Stimulated activated CD8-positive, alpha-beta memory T cell treated with anti-CD3 and anti-CD28 coated beads, Interleukin-7, amount 100 ng/mL, for 24 hours (primary cell): Measurements from ENCODE around the gene JARID2.

ENCODE experiments used
- DNase-seq: peaks from one replicate; pipeline ENCODE4 v3.0.0-alpha.2; 2020; ENCODE audit warnings: low read depth

The JARID2 gene

DNA sequence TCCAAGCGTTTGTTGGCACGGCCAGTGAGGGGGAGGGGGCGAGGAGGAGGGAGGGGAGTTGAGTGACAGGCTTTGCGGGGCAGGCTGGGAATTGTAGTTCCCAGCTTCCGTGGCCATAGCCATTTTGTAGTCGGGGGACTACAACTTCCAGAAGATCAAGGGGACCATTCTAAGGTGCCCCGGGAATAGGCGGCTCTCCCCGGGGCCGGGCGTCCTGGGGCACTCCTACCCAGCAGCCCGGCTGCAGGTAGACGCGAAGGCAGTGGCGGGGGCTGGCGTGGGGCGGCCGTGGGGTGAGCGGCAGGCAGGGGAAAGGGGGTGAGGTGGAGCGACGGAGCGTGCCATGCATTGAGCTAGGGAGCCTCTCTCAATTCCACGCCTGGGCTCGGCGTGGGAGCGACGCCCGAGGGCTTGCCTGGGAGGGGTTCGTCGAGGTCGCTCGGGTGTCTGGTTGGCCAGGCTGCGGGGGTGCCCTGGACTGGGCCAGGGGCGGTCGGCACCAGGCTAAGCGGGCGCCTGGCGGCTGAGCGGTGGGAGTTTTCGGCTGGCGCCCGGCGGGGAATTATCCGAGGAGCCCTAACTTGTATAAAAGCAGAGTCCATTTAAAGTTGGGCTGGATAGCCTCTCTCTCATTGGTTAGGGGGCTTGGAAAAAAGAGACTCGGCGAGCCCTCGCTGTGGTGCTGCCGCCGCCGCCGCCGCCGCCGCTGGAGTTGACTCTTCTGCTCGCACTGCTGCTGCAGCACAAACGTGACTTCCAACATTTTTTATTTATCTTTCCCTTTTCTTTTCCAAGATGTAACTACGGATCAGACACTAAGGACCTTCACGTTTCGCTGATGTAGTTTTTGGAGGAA lies at the start of gene JARID2:
Gene JARID2, plus strand, starts transcription at position 709 of the 856 bp plus-strand sequence. CDS start 471 bp downstream, outside the sequence.
- peak; percentile 93 for DNase-seq

DNA sequence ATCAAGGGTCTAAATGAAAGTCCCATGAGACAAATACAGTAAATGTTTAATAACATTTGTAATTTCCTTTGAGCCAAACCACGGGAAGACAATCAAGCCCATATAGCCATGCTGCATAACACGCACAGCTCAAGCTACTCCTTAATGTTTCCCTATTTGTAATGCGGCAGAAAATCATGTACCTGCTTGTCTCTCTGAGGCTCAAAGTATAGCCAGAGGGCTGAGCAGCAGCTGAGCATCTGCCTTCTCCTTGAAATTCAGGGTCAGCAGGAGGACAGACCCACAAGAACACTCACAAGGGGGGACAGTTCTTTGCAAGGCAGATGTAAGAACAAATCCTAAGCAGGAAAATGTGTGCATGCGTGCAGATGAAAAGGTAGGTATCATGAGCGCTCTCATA lies 45.8 kb upstream of the JARID2 start:
- DNase-seq = no peak

GRCh38 chr6:15205321-15205720 lies 40.5 kb upstream of the JARID2 start:
- DNase-seq = no peak

DNA sequence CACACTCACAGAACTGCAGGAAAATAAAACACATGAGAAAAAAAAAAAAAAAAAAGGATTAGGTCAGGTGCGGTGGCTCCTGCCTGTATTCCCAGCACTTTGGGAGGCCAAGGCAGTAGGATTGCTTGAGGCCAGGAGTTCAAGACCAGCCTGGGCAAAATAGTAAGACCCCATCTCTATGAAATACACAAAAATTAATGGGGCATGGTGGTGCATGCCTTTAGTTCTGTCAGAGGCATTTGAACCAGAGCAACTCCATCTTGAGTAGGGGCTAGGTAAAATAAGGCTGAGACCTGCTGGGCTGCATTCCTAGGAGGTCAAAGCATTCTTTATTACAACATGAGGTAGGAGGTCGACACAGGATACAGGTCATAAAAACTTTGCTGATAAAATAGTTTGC lies 39.0 kb upstream of the JARID2 start:
- no peak for DNase-seq

DNA sequence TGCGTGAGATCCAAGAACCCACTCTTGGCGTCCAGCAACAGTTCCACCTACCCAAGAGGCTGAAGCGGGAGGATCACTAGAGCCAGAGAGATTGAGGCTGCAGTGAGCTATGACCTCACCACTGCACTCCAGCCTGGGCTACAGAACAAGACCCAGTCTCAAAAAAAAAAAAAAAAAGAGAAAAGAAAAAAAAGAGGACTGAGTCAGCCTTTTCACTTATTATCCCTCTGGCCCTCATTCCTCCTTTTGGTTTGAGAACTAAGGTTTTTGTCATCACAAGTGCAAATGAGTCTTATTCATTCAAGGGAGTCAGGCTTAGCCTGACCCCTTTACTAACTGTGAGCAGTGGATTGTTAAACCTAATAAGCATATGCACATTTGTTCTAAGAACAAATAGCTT lies 37.9 kb upstream of the JARID2 start:
- DNase-seq = no peak

GRCh38 chr6:15213838-15214400 lies 31.9 kb upstream of the JARID2 start:
- no peak for DNase-seq

DNA sequence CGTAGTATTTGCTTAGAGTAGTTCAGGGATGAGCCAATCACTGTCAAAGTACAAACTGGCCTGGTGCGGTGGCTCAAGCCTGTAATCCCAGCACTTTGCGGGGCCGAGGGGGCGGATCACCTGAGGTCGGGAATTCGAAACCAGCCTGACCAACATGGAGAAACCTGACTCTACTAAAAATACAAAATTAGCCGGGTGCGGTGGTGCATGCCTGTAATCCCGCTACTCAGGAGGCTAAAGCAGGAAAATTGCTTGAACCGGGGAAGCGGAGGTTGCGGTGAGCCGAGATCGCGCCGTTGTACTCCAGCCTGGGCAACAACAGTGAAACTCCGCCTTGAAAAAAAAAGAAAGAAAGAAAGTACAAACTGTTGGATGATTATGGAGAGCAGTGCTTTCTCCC lies 27.5 kb upstream of the JARID2 start:
- no peak for DNase-seq

DNA sequence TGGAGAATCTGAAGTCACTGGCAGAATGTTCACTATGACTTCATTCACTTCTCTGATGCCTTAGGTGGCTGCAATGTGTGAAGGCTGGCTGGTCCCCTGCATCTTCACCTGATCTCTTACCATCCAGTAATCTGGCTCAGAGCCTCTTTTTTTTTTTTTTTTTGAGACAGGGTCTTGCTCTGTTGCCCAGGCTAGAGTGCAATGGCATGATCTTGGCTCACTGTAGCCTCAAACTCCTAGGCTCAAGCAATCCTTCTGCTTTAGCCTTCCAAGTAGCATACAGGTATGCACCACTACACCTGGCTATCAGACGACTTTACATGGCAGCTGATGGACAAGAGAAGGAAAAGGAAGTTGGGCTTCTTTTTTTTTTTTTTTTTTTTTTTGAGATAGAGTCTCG lies 25.8 kb upstream of the JARID2 start:
- DNase-seq = no peak

DNA sequence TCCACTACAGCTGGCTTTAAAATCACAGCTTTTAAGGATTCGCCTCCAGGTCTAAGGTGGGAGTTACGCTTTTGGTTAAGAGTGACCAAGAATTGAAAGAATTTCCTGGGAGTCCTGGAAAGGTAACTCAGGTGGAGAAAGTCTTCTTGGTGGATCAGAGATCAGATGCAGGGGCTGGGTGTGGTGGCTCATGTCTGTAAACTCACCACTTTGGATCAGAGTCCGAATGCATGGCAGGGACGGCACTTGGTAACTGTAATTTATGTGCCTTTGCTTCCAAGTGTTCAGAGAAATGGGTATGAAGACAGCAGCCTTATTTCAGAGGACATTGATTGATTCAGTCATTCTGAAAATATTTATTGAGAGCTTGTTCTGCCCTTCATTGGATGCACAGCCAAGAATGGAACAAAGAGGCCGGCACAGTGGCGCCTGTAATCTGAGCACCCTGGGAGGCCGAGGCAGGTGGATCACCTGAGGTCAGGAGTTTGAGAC lies 18.0 kb upstream of the JARID2 start:
- DNase-seq = no peak

GRCh38 chr6:15230827-15231226 lies 15.0 kb upstream of the JARID2 start:
- DNase-seq = no peak

DNA sequence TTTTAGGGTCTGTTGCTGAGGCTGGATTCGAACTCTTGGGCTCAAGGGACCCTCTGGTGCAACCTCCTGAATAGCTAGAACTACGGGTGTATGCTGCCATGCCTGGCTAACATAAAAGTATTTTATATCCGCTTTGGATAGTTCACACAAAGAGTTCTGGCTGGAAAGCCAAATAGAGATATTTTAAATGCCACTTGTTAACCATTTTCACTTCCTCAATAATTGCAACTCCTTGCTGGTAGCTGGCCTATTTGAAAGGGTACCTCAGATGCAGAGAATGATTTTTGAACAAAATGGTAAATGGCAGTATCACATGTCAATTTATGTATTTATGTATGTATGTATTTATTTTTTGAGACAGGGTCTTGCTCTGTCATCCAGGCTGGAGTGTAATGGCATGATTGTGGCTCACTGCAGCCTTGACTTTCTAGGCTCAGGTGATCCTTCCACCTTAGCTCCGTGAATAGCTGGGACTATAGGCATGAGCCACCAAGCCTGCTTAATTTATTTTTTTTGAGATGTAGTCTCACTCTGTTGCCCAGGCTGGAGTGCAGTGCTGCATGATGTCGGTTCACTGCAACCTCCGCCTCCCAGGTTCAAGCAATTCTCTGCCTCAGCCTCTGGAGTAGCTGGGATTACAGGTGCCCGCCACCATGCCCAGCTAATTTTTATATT lies 12.9 kb upstream of the JARID2 start:
- no peak for DNase-seq

- no peak for DNase-seq
These were observed 11.7 kb upstream of the JARID2 start for GRCh38 chr6:15234068-15234758.

GRCh38 chr6:15239616-15240364 lies 6.1 kb upstream of the JARID2 start:
- no peak for DNase-seq

DNA sequence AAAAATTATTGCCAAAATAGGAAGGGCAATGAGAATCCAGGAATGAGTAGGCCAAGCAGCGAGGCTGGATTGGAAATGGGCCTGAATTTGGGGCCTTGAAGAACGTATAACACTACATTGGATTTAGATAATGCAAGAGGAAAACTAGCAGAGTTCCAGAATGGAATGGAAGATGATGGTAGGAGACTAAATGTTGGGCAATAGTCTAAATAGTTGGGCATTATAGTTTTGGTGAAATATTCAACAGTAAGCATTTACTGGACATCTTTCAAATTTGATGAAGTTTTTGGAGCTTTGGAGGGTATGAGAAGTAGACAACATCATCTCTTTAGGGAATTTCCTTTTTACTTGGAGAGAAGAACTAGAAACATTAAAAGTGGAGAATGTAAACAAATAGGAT lies 3.4 kb upstream of the JARID2 start:
- DNase-seq = no peak

GRCh38 chr6:15242937-15243614 lies 2.8 kb upstream of the JARID2 start:
- DNase-seq = no peak

GRCh38 chr6:15243910-15244619 lies 1.8 kb upstream of the JARID2 start:
- DNase-seq = no peak

DNA sequence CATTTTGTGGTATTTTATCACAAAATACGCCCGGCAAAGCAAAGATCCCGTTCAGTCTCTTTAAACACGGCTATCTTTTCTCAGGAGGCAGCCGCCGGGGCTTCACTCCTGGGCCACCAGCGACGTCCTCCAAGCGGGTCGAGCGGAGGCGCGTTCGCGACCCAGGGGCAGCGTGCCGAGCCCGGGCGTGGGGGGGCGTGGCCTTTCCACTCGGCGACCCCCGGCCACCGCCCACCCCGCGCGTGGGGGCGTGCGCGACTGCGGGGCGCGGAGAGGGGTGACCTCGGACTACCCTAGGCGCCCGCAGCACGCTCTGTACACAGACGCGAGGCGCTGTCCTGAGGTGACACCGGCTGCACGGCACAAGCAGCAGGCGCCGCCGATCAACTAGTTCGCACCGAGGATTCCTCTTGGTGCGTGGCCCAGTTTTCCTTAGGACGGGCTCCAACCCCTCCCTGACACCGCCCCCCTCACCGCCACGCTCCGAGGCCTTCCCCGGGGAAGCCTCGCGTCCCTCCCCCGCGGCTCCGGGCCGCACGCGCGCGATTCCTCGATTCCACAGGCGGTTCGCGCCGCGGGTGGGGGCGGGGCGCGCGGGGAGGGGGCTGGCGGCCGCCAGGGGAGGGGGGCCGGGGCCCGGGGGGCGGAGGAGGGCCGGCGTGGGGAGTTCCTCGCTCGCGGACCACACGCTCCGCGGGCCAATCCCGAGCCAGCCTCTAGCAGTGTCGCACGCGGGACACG lies 1.1 kb upstream of the JARID2 start:
- DNase-seq = peak; percentile 35

DNA sequence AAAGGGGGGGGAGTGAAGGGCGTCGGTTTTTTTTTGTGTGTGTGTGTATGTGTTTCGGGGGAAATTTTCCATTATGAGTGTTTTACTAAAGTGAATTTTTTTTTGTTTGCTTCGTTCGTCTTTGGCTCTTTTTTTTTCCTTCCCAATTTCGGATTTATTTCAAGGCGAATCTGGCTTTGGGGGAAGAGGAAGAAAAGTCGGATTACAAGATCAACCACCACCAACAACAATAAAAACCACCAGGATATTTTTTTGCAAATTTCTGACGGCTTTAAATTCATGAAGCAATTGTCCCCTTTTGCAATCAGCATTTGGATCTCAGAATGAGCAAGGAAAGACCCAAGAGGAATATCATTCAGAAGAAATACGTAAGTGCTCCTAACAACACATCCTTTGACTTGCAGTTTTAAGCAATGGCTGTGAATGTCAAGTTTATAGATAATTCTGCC lies 372 bp downstream of the JARID2 start:
- DNase-seq = no peak

- no peak for DNase-seq
These were observed 1.0 kb downstream of the JARID2 start for GRCh38 chr6:15246666-15247499.
